GM18508 (cell line): ENCODE data around the gene MTMR11.
"Not testable (repeated sequence)": the region's sequence is repeated elsewhere in the genome, so short reads cannot be mapped to it uniquely, and the experiment has no call there.

Source experiments
- ATAC-seq: cut with Tn5 transposase; IDR thresholded peaks from one replicate; pipeline ENCODE4 v1.9.1; 2021; ENCODE audit warnings: moderate number of reproducible peaks; ENCODE audit not compliant: insufficient read depth, unreplicated experiment

Gene MTMR11

GRCh38 chr1:149906570-149907075 is 30.1 kb downstream of the MTMR11 start:
- no peak for ATAC-seq

GRCh38 chr1:149903836-149904491 is 32.7 kb downstream of the MTMR11 start:
- no peak for ATAC-seq

- ATAC-seq: peak; percentile 53
Observed at GRCh38 chr1:149899460-149900284, 37.0 kb downstream of the MTMR11 start, which contains the start of gene BOLA1. TSS of gene BOLA1 (plus strand) at chr1:149899568. CDS start at chr1:149900060, 492 bp downstream.

GRCh38 chr1:149896575-149896974 is 40.1 kb downstream of the MTMR11 start:
- ATAC-seq: no peak

GRCh38 chr1:149888999-149889289 is 47.7 kb downstream of the MTMR11 start:
- ATAC-seq: no peak

GRCh38 chr1:149888247-149888998 is 48.3 kb downstream of the MTMR11 start:
- ATAC-seq: peak; percentile 12

- ATAC-seq: peak; percentile 29
Observed at GRCh38 chr1:149887456-149888246, 49.0 kb downstream of the MTMR11 start.

GRCh38 chr1:149887196-149887455 is 49.6 kb downstream of the MTMR11 start:
- ATAC-seq: not testable (repeated sequence)

GRCh38 chr1:149886396-149887195 is 50.1 kb downstream of the MTMR11 start:
- peak; percentile 49 for ATAC-seq

GRCh38 chr1:149886121-149886395 is 50.6 kb downstream of the MTMR11 start:
- ATAC-seq: not testable (repeated sequence)

- no peak for ATAC-seq
Observed at GRCh38 chr1:149885339-149886120, 51.1 kb downstream of the MTMR11 start.

- ATAC-seq: no peak
Observed at GRCh38 chr1:149884433-149885338, 52.0 kb downstream of the MTMR11 start.

- no peak for ATAC-seq
Observed at GRCh38 chr1:149883598-149884247, 53.0 kb downstream of the MTMR11 start.

- ATAC-seq: no peak
Observed at GRCh38 chr1:149881876-149882275, 54.8 kb downstream of the MTMR11 start.

- no peak for ATAC-seq
Observed at GRCh38 chr1:149879556-149879955, 57.1 kb downstream of the MTMR11 start.
